Fibroblast of lung (primary cell): ENCODE results near the gene TVP23C. TPM values are rescaled to one million over a fixed set of nuclear protein-coding genes. Genes with fewer than 3 reads are reported as not detected.
"Not testable (repeated sequence)": the region's sequence is repeated elsewhere in the genome, so short reads cannot be mapped to it uniquely, and the experiment has no call there.

Experiments
- DNase-seq, 2 donors: peaks; one replicate each; pipeline versions ENCODE4 v3.0.0 to v3.0.0-alpha.2; 2010; ENCODE audit warnings: low read depth in 2 of 2
- H2AFZ ChIP-seq: 2 replicates; pipeline ENCODE4 v1.5.1; 2012; ENCODE audit warnings: low read length, control low read depth, inconsistent platforms
- H3K27ac ChIP-seq: 2 replicates; pipeline ENCODE4 v1.5.1; 2011; ENCODE audit warnings: low read length, control low read depth; ENCODE audit not compliant: insufficient read depth
- H3K27me3 ChIP-seq: 2 replicates; pipeline ENCODE4 v1.5.1; 2011; ENCODE audit warnings: mild to moderate bottlenecking, low read length; ENCODE audit not compliant: control insufficient read depth, insufficient read depth
- H3K36me3 ChIP-seq: 2 replicates; pipeline ENCODE4 v1.5.1; 2011; ENCODE audit warnings: low read length; ENCODE audit not compliant: control insufficient read depth, insufficient read depth
- H3K4me1 ChIP-seq: 2 replicates; pipeline ENCODE4 v1.5.1; 2011; ENCODE audit warnings: low read length; ENCODE audit not compliant: control insufficient read depth, insufficient read depth; ENCODE audit errors: extremely low read depth
- H3K4me2 ChIP-seq: 2 replicates; pipeline ENCODE4 v1.5.1; 2011; ENCODE audit warnings: low read length, control low read depth; ENCODE audit not compliant: insufficient read depth; ENCODE audit errors: extremely low read depth
- H3K4me3 ChIP-seq, 4 experiments: fragments of 200-600 bp in 1 of 4; sonication (generic) in 1 of 4; replicated peaks in 1 of 4; 2 replicates each; pipeline ENCODE4 v1.5.1; 2011 to 2016; ENCODE audit warnings: low read length in 4 of 4, low read depth in 3 of 4, mild to moderate bottlenecking in 3 of 4, control low read depth in 2 of 4, inconsistent platforms in 1 of 4, mixed read lengths in 1 of 4; ENCODE audit not compliant: insufficient read depth in 1 of 4; ENCODE audit errors: control extremely low read depth in 1 of 4
- H3K79me2 ChIP-seq: 2 replicates; pipeline ENCODE4 v1.5.1; 2012; ENCODE audit warnings: mild to moderate bottlenecking, low read length, inconsistent platforms; ENCODE audit not compliant: control insufficient read depth, insufficient read depth
- H3K9ac ChIP-seq: 2 replicates; pipeline ENCODE4 v1.5.1; 2011; ENCODE audit warnings: mild to moderate bottlenecking, low read length, control low read depth; ENCODE audit not compliant: insufficient read depth
- H3K9me3 ChIP-seq: 2 replicates; pipeline ENCODE4 v1.5.1; 2012; ENCODE audit warnings: low read depth, low read length; ENCODE audit not compliant: control insufficient read depth, insufficient read depth
- H4K20me1 ChIP-seq: 2 replicates; pipeline ENCODE4 v1.5.1; 2011; ENCODE audit warnings: low read length; ENCODE audit not compliant: control insufficient read depth, insufficient read depth; ENCODE audit errors: extremely low read depth
- polyA plus RNA-seq, 2 donors: library from polyadenylated mRNA; depleted of rRNA in 1 of 2; stranded (reverse) in 1 of 2; unstranded in 1 of 2; fragments of >200 nt; gene quantifications; 2 replicates each; pipeline ENCODE4 v1.2.1, GENCODE V29; 2011 to 2012; ENCODE audit warnings: missing spikeins in 1 of 2
- total RNA-seq: library from RNA; depleted of rRNA; stranded (reverse); fragments of >200 nt; gene quantifications from 2 replicates; pipeline ENCODE4 v1.2.1, GENCODE V29; 2014

Gene TVP23C
- total and polyA plus RNA-seq, 2 donors (not counting 1 experiment from before 2014, with no cell fraction given): 7.0 to 25.1 TPM

DNA sequence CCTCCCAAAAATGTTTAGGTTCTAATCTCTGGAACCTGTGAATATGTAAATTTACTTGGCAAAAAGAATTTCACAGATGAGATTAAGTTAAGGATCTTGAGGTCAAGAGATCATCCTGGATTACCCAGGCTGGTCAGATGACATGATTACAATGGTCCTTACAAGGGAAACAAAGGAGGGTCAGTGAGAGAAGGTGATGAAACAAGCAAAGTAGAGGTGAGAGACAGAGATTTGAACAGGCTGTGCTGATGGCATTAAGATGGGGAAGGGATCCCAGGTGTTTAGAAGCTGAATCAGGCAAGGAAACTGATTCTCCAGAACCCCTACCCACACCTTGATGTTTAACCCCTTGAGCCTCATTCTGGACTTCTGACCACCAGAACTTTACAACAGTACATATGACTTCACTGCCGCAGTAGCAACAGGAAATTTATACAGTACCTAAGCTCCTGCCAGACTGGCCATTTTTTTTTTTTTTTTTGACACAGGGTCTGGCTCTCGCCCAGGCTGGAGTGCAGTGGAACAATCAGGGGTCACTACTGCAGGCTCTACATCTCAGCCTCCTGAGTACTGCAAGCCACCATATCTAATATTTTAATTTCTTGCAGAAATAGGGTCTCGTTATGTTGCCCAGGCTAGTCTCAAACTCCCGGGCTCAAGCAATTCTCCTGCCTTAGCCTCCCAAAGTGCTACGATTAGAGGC, 4.7 kb downstream of the TVP23C start:
- H2AFZ ChIP-seq, H3K4me1 ChIP-seq, H3K27me3 ChIP-seq, H4K20me1 ChIP-seq, H3K27ac ChIP-seq, H3K36me3 ChIP-seq, H3K9ac ChIP-seq, H3K4me3 ChIP-seq, H3K79me2 ChIP-seq, H3K9me3 ChIP-seq, H3K4me2 ChIP-seq, DNase-seq: not testable (repeated sequence)

DNA sequence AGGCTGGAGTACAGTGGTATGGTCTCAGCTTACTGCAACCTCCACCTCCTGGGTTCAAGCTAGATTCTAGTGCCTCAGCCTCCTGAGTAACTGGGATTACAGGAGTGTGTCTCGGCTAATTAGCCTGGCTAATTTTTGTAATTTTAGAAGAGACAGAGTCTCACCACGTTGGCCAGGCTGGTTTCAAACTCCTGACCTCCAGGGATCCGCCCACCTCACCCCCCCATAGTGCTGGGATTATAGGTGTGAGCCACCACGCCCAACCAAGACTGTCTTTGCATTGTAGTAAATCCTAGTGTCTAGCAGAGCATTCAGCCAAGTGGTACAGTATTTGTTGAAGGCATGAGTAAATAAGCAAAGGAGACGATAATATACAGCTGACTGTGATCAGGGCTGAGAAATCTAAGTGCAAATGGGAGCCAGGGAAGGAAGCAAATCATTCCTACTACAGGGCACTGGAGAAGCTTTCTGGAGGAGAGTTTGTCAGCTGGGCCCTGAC, 5.9 kb downstream of the TVP23C start:
- H3K4me1 ChIP-seq, H3K36me3 ChIP-seq, H3K79me2 ChIP-seq, H3K4me2 ChIP-seq, DNase-seq, H2AFZ ChIP-seq, H3K9me3 ChIP-seq, H3K4me3 ChIP-seq, H4K20me1 ChIP-seq, H3K27ac ChIP-seq, H3K9ac ChIP-seq, H3K27me3 ChIP-seq: not testable (repeated sequence)

DNA sequence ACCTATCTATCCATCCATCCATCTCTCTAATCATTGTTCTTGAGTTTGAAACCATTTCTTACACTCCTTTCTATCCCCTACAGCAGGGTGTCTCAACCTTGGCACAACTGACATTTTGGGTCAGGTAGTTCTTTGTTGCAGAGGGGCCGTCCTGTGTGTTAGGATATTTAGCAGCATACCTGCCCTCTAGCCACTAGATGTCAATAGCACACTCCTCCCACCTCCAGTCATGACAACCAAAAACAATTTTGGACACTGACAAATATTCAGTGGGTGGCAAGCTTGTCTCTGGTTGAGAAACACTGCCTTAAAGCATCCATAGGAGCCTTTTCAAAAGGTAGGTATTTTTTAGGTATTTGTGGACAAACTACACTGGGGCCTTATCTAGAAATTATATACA, 10.4 kb downstream of the TVP23C start:
- not testable (repeated sequence) for H3K9ac ChIP-seq, H3K27me3 ChIP-seq, H2AFZ ChIP-seq, H3K4me2 ChIP-seq, H4K20me1 ChIP-seq, H3K79me2 ChIP-seq, H3K36me3 ChIP-seq, H3K9me3 ChIP-seq, DNase-seq, H3K4me1 ChIP-seq, H3K4me3 ChIP-seq, H3K27ac ChIP-seq

DNA sequence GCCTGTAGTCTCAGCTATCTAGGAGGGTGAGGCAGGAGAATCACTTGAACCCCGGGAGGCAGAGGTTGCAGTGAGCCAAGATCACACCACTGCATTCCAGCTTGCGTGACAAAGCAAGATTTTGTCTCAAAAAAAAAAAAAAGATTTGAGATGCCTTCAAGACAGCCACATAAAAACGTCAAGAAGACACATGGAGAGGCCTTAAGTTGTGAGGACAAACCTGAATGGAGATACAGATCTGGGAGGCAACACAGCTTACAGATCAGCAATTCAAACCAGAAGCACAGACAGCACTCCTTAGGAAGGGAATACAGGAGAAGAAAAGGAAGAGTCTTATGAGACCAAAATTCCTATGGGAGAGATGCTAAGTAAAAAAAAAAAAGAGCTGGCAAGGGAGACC, 13.7 kb downstream of the TVP23C start:
- H3K27me3 ChIP-seq, DNase-seq, H3K27ac ChIP-seq, H4K20me1 ChIP-seq, H3K9me3 ChIP-seq, H3K36me3 ChIP-seq, H2AFZ ChIP-seq, H3K4me1 ChIP-seq, H3K4me3 ChIP-seq, H3K4me2 ChIP-seq, H3K9ac ChIP-seq, H3K79me2 ChIP-seq: not testable (repeated sequence)

DNA sequence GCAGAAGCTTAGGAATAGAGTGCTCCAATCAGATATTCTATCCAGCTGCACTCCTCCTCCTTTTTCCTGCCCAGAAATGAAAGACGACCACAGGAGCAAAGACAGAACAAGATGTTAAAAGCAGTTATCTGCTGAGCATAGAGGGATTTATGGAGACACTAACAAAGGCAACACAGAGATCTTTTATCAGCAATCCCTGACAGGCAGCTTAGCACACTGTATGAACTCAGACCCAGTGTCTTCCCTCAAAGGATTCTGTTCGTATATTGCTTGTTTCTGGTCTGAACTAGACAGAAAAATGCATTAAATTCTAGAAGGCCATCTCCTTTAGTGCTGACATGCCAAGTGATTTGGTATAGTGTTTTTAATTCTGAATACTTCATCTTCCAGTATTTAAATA, 16.7 kb downstream of the TVP23C start:
- not testable (repeated sequence) for H3K4me1 ChIP-seq, H3K9ac ChIP-seq, H3K79me2 ChIP-seq, DNase-seq, H4K20me1 ChIP-seq, H3K27ac ChIP-seq, H3K4me3 ChIP-seq, H3K36me3 ChIP-seq, H3K9me3 ChIP-seq, H3K4me2 ChIP-seq, H3K27me3 ChIP-seq, H2AFZ ChIP-seq

DNA sequence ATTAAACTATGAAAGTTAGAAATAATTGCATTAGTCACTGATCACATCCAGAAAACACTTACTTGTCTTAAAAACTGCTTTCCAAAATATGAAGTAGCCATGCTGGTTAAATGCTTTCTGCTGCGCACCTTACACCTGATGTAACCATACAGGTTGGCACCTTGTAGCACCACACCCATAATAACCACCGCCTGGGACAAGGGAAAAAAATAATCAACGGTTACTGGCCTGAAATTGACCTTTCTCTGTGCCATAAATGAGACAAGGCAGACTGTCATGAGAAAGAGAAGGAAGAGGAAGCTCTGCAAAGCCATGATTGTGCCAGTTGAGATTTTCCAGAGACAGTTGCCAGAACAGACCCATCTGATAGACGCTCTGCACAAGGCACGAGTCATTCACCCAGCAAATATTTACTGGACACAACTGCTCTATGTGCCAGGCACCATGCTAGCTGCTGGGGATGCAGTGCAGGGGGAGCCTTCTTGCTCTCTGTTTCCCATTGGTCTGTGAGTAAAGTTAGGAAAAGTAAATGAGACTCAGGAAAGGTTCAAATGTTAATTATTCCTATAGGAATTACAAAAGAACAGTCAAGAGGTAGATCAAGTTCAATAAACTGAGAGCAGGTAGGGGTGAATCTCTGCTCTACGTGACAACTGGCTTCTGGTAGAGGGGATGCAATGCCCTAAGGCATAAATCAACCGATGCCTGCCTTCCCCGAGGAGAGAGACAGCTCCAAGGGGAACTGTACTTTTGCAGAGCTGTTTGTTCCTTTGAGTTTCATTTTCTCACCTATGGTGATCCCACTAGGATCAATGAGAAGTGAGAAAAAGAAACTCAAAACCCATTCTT, 22.7 kb downstream of the TVP23C start:
- not testable (repeated sequence) for H3K4me3 ChIP-seq, H3K27me3 ChIP-seq, H4K20me1 ChIP-seq, H3K9me3 ChIP-seq, H2AFZ ChIP-seq, H3K36me3 ChIP-seq, H3K27ac ChIP-seq, H3K9ac ChIP-seq, H3K79me2 ChIP-seq, H3K4me1 ChIP-seq, DNase-seq, H3K4me2 ChIP-seq
